ENCODE data around the gene TMA7B.
A peak's percentile ranks its signal among the peaks of the same experiment; 100 is the strongest.
"Not testable (repeated sequence)": the region's sequence is repeated elsewhere in the genome, so short reads cannot be mapped to it uniquely, and the experiment has no call there.

The TMA7B gene

DNA sequence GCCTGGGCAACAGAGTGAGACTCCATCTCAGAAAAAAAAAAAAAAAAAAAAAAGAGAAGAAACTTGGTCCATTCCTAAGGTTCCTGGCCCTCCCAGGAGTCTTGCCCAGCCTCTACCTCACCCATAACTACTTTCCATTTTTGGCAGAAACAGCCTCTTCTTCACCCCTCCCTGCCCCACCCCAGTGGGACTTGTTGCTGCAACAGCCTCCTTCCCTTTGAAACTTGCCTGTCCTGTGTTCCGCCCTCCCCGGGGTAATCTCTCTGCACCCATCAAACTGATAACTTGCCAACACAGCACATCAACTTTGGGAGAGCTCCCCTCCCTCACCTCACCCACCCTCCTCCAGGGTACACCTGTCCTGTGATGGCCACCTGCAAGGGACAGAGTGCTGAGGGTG, 24.5 kb downstream of the TMA7B start:
- ATAC-seq (no peak), DNase-seq (no peak)

DNA sequence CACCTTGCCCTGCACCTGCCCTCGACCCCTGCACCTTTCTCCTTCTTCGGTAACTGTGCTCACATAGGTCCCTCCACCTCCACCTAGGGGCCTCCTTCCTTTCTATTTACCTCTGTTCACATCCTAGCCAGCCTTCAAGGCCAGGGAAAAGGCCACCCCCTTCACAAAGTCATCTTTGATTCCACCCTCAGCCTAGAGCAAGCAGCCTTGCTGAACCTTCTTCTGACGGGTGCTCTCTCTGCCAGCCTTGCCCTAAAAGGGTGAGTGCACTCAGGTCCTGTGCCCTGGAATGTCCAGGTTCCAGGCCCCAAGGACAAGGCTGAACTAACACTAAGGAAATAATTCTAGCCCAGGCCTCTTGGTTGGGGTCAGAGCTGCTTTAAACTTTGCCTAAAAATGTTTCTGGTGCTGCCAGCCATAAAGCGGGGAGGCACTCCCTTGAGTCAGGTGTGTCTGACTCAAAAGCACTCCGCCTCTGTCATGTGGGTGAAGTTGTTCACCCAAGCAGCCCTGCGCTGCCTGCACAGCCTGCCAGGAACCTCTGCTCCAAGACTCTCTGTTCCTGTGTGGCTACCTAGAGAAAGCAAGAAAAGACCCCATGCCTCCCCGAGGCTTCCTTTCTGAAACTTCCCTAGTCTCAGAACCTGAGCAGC, 25.3 kb downstream of the TMA7B start:
- peak; percentile 45 for DNase-seq
- ATAC-seq = peak; percentile 85

DNA sequence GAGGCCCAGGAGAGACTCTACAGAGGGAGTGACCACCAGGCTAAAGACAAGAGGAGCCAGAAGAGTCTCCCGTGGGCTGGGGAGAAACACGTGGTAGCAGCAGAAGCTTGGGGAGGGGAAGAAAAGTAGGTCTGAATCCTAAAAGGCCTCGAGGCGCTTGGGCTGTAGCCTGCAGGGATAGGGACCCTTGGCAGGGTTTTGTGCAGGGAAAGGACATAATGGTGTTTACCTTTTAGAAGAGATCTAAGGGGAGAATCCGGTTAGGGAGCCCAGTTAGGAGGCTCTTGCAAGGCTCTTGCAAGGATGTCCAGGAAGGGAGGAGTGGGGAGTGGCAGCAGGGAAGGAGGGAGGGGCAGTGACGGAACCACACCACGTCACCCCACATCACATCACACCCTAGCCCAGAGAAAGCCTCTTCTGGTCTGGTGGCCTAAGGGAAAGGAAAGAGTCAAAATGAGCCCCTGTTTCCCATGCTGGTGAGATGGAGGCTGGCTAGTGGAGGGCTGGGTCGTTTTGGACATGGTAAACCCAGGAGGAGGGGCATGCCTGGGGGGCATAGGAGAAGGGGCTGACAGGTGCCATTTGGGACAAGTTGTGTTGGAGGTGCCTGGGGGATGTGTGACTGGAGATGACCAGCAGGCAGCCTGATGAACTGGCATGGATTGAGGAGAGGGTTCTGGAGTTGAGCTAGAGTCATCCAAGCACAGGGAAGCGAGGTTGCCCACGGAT, 28.4 kb downstream of the TMA7B start:
- DNase-seq = no peak
- no peak for ATAC-seq

DNA sequence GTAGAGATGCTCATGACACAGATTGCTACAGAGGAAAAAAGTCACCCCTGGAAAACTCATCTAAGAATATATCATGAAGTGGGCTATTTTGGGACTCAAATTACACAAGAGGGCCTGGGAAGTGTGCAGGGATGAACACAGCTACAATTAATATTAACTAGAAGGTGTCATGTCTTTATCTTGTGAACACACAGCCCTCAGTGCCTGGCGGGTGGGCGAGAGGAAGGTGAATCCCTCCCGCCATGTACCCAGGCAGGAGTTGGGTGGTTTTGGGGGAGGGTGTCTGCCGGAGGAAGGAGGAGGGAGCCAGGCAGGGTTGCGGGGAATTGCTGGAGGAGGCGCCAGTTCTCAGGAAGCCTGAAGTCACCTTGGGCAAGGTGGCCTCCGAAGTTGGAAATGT, 29.4 kb downstream of the TMA7B start:
- no peak for ATAC-seq
- DNase-seq = no peak

DNA sequence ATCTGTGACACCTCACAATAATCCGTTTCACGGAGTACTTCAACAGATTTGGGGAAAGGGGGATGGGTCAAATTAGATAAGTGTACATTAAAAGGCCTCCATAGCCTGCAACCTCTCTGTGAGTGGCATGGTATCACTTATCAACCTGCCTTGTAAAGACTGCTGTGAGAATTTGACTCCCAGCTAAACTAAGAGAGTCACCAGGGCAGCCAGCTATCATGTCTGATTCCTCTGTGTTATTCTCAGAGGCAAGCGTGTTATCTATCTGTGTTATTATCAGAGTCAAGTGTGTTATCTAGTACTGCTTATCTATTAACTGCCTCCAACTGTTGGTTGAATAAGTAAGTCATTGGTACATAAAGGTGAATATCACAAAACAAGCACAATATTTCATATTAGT, 30.5 kb downstream of the TMA7B start:
- no peak for DNase-seq

DNA sequence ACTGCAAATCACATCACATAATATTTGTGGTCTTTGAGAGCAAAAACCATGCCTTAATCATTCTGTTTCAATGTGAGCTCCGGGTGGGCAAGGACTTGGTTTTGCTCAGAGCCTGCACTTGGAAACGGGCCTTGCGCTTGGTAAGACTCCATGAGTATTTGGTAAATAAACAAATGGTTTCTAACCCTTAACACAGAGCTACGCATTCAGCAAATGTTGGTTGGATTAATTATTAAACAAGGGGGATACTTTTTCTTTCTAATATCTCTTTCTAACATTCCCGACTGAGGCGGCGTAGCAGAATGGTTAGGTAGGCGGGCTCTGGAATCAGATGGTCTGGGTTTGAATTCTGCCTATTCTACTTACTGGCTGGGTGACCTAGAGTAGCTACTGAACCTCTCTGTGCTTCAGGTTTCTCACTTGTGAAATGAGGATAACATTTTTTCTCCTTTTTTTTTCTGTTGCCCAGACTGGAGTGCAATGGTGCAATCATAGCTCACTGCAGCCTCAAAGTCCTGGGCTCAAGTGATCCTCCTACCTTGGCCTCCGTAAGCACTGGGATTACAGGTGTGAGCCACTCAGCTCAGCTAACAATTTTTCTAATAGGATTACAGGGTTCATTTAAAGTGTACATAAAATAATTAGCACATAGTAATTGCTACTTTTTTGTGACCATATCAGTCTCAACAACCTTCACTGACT, 31.1 kb downstream of the TMA7B start:
- ATAC-seq (no peak), DNase-seq (no peak)

More for the DNA sequence above, 30.5 kb downstream of the TMA7B start:
- ATAC-seq = no peak

DNA sequence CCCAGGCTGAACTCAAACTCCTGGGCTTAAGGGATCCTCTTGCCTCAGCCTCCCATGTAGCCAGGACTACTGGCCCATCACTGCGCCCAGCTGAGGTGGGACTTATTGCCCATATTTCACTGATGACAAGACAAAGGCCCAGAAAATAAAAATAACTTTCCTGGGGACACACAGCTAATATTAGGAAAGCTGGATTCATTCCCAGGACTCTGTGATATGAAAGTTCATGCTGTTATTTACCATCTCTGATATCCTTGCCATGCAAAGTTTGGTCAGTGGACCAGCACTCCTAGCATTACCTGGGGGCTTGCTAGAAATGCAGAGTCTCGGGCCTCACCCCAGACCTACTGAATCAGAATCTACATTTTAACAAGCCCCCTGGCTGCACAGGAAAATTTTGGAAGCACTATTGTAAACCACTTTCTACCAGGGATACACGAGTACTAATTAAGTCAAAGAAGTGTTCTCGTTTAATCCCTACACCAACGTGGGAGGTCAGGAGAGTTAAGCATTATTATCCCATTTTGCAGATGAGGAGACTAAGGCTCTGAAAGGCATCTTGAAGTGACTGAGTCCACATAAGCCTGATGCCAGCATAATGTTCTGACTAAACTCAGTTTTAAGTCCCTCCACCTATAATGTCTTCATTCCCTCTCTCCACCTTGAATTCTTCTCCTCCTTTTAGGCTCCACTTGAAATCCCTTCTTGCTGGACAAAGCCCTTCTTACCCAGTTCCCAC, 32.1 kb downstream of the TMA7B start:
- DNase-seq (no peak), ATAC-seq (no peak)

DNA sequence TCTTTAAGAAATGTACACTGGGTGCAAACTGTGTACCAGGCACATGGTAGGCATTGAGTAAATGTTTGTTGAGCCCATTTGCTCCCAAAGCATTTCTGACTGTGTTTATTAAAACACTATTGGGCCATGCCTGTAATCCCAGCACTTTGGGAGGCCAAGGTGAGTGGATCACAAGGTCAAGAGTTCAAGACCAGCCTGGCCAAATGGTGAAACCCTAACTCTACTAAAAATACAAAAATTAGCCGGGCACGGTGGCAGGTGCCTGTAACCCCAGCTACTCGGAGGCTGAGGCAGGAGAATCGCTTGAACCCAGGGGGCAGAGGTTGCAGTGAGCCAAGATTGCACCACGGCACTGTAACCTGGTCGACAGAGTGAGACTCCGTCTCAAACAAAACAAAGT, 32.7 kb downstream of the TMA7B start:
- ATAC-seq, DNase-seq: not testable (repeated sequence)

DNA sequence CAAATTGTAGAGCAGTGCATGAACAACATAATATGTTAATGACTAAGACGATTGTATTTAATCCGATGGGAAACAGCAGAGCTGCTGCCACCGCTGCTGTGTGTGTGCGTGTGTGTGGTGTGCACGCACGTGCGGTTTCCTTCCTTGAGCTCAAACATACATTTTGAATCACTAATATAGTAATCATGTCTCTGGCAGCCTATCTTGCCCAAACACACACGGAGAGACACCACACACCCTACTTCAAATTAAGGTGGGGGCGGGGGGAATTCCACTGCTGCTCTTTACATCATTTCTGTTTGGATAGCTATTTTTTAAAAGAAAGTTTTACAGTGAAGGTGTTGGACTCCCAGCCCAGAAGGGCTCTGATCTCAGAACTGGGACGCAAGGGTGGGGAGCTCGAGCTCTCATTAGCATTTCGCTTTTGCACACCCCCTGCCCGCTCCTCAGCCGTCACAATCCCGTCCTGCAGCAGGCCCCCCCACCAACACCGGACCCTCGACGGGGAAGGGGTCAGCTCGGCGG, 33.9 kb downstream of the TMA7B start:
- peak; percentile 54 for DNase-seq

DNA sequence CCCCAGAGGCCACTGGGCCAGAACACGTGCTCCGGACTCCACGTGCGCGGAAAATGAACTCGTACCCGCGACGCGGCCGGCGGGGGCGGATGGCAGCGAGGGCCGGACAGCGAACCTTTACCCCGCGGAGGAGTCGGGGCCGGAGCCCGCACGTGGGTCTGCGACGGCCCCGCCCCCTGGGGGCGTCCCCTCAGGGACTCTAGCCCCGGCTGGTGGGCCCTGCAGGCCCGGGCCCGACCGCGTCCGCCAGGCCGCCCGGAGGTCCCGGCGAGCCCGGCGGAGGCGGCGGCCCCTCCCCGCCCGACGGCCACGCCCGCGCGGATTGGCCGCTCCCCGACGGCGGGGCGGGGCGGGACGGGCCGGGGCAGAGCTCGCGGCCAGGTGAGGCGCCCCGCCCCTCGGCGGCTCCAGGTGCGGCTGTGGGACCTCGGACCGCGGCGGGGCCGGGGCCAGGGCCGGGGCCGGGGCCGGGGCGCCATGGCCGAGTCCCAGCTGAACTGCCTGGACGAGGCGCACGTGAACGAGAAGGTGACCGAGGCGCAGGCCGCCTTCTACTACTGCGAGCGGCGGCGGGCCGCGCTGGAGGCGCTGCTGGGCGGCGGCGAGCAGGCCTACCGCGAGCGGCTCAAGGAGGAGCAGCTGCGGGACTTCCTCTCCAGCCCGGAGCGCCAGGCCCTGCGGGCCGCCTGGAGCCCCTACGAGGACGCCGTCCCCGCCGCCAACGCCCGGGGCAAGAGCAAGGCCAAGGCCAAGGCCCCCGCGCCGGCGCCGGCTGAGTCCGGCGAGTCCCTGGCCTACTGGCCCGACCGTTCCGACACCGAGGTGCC, 34.6 kb downstream of the TMA7B start, which contains the start of gene FAM83F:
Gene FAM83F, plus strand, starts transcription at position 389 of the 827 bp plus-strand sequence. Its CDS starts 89 bp downstream, at position 478.
- ATAC-seq = peak; percentile 53
- peak; percentile 51 for DNase-seq

More for the DNA sequence above, 33.9 kb downstream of the TMA7B start:
- ATAC-seq = peak; percentile 65

DNA sequence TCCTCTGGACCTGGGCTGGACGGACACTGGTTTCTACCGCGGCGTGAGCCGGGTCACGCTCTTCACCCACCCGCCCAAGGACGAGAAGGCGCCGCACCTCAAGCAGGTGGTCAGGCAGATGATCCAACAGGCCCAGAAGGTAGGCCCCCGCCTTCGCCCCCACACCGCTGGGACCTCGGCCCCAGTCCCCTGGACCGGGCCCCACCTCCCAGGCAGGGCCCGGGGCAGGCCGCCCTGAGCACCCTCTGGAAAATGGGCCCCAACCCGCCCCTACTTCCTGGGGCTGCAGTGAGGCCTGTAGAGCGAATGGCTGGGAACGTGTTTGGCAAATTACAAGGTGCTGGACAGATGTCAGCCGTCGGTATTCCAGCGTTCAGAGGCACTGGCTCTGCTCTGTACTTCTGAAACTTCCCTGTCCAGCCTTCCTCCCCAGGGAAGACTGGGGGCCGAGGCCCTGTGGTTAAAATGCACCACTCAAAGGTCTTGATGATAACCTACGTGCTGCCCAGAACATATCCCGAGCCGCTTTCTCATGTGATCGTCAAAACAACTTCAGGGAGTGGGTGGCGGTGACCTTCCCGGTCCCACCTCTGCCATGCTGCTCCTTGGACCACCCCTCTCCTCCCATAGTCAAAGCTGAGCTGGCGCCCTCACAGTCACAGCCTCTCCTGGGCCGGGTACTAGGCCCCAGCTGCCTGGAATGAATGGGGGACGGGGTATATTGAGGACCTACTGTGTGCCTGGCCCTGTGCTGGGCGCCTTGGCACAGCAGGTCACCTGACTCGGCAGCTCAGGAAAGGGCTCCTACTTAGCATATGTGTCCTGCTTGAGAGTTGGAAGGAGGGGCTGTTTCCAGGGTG, 35.4 kb downstream of the TMA7B start:
- DNase-seq (no peak), ATAC-seq (no peak)

DNA sequence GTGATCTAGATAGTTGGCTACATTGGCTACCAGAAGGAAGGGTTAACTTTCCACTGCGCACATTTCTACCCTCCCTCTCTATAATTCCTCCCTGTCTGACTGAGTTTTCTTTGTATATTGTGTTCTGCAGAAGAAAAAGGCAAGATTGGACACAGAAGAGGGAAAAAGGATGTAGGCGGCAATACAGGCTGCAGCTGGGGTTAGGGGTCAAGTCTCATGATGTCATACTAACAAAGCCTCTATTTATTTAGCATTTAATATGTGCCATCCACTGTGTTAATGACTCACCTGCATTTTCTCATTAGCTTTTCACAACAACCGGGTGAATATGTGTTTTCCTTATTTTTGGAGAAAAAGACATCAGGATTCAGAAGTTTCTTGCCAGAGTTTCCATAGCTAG, 36.5 kb downstream of the TMA7B start:
- ATAC-seq = no peak
- no peak for DNase-seq

DNA sequence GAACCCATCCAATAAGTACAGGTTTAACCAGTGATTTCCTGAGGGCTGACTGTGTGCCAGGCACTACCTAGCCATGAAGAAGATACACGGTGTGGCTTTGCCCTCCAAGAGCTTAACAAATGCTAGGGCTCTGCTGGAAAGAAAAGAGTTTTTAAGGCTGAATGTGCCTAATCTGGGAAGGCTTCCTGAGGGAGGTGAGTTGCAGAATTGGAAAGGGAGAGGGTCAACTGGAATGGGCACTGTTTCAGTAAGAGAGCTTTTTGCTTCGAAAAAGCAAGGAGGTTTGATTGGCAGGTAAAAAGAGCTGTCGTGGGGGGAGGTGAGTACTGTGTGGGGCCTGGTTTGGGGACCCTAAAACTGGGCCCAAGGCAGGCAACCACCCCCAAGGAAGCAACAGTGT, 37.2 kb downstream of the TMA7B start:
- ATAC-seq (no peak), DNase-seq (no peak)

DNA sequence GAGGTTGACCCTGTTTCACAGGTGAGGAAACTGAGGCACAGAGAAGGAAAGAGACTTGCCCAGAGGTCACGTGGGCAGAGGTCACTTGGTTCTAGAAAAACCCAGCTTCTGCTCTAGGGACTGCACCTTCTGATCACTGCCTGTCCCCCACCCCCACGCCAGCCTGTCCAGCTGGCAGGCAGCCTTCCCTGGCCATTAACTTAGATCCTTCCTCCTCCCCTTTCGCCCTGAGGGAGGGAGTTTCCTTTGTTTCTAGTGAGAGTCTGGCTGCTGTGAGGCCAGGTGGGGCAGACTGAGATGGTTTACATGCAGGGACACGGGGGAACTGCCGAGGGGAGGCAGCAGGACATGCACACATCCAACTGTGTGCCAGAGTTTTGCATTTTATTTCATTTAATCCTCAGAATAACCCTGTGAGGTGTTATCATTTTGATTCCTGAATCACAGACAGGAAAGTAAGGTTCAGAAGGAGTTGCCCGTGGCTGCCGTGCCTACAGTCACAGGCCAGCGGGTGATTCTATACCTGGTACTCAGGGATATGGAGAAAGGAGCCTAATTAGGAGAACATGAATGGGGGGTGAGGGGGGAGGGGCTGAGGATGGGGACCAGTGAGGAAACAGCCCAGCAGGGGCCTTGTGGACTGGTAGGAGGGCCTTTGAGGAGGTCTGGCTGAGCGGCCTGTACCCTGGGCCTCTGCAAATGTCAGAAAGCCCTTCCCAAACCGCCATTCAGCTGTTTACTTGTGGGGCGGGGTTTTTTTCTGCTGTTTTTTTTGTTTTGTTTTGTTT, 37.9 kb downstream of the TMA7B start:
- DNase-seq (no peak), ATAC-seq (no peak)

DNA sequence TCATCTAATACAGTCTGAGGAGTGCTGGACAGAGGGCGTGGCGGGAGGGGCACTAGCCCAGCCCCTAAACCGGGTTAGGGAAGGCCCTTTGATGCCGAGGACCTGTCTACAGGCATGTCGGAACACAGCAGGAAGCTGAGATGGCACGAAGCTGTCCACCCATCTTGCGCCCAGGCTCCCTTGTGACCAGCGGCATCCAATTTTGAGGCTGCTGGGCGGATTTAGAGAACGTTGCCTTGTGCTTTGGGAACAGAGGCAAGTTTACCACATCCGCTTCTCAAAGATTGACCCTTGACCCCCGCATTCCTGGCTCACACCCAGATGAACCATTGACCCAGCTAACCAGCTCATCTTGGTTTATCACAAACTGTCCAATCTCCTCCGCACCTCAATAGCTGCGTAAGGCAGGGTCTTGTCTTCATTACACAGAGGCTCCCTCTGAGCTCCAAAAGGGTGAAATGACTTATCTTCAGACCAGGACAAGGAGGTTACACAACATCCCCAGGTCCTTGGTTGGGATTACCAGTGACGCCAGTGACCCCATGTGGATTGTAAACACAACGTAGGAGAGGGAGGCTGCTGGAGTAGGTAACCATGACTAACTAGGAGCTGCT, 39.1 kb downstream of the TMA7B start:
- DNase-seq (no peak), ATAC-seq (no peak)

DNA sequence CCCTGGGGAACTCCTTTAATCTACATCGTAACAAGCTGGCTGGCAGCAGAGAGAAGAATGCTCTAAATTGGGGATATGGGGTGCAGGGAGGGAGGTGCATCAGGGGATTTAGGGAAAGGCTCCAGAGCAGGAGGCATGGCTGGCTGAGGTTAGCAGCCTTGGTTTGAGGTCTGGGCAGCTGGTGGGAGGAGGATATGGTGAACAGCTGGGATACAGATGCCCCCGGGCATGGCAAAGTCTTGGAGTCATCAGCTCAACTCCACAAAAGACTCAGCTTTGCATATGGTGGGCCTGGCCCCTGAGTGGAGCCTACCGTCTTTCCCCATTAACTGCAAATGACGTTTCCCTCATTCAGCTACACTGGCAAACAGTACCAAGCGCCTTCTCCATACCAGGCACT, 40.0 kb downstream of the TMA7B start:
- ATAC-seq = no peak
- no peak for DNase-seq

DNA sequence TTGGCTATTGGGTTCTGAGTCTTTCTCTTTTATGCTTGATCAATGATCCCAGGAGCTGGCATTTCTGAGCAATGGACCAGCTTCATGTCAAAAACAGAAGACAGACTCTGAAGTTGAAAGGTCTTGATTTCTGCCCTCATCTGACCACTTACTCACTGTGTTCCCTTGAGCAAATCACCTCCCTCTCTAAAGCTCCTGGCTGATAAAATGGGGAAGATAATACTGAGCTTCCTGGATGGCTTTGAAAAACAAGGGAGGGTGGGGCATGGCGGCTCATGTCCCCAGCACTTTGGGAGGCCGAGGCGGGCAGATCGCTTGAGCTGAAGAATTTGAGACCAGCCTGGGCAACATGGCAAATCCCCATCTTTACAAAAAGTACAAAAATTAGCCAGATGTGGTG, 40.9 kb downstream of the TMA7B start:
- DNase-seq = no peak
- no peak for ATAC-seq

DNA sequence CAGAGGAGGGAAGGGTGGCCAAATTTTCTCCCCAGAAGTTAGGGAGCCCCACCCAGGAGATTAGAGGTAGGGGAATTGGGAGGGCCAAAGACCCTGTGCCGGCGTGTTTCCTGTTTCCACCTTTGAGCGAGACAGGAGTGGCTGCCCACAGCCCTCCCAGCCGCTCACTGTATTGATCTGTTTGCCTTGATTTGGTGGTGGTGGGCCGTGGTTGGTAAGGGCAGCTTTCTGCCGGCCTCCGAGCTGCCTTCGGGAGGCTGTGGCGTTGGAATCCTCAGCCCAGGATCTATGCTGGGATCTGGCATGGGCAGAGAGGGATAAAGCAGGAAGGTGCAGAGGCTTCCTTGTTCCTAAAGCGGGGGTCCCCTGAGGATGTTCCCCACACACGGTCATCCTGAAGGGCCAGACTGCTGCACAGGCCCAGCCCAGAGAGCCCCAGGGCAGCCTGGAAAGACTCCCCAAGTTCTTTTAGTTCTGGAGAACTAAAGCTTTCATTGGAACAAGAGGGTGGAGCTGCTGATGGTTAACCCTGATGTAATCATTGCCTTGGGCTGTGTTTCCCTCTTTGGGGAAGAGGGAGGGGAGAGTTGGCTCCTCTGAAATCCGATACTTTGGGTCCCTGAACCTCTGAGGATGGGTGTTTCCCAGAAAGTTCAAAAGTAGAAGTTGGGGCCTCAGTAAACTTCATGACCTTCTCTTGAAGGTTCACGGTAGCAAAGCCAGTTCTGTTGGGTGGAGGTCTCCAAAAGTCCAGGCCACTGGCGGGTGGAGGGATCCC, 41.8 kb downstream of the TMA7B start:
- ATAC-seq = no peak
- no peak for DNase-seq

Data from stimulated activated naive CD8-positive, alpha-beta T cell treated with anti-CD3 and anti-CD28 coated beads, Interleukin-15, Interleukin-2, amounts not matched to agents 100 U/mL and 50 U/mL, for 24 hours (primary cell).